Esophagus squamous epithelium (tissue), 4 donors: ENCODE data around the gene DHCR24.

Experiments
- POLR2A ChIP-seq, 4 donors: fragments of 450-650 bp; IDR thresholded peaks; one replicate each; pipeline ENCODE4 v1.6.1; 2017; ENCODE audit warnings: antibody characterized with exemption in 4 of 4, mild to moderate bottlenecking in 4 of 4, moderate library complexity in 3 of 4
- TF ChIP-seq, protein P1 (sequence below), 6 experiments: fragments of 450-650 bp in 4 of 6; fragments of 200-600 bp in 2 of 6; sonication (generic) in 2 of 6; IDR thresholded peaks; one replicate each; pipeline ENCODE4 v1.5.1; 2016 to 2019; ENCODE audit warnings: antibody characterized with exemption in 6 of 6, mild to moderate bottlenecking in 4 of 6, moderate library complexity in 4 of 6

DNA sequence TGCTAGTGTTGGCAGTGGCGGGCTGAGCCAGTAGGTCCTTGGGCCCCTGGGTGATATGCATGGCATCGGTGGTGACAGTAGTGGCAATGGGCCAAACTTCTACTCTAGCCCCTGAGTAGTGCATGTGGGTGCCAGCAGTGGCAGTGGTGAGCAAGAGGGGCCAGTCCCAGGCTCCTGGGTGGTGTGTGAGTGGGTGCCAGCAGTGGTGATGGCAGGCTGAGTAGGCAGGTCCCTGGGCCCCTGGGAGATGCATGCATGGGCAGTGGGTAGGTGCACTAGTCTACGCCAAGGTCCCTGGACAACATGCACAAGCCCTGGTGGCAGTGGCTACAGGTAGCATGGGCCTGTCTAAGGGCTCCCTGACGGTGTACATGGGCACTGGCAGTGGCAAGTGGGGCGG, 61.3 kb downstream of the DHCR24 start:
- no peak for TF ChIP-seq POLR2A (IDR thresholded peaks at IDR 0.05)
- TF ChIP-seq, protein P1, sequence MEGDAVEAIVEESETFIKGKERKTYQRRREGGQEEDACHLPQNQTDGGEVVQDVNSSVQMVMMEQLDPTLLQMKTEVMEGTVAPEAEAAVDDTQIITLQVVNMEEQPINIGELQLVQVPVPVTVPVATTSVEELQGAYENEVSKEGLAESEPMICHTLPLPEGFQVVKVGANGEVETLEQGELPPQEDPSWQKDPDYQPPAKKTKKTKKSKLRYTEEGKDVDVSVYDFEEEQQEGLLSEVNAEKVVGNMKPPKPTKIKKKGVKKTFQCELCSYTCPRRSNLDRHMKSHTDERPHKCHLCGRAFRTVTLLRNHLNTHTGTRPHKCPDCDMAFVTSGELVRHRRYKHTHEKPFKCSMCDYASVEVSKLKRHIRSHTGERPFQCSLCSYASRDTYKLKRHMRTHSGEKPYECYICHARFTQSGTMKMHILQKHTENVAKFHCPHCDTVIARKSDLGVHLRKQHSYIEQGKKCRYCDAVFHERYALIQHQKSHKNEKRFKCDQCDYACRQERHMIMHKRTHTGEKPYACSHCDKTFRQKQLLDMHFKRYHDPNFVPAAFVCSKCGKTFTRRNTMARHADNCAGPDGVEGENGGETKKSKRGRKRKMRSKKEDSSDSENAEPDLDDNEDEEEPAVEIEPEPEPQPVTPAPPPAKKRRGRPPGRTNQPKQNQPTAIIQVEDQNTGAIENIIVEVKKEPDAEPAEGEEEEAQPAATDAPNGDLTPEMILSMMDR (IDR thresholded peaks at IDR 0.05): no peak
